NCI-H1092 (cell line): ENCODE results near the gene TCF7.
"Not testable (repeated sequence)": the region's sequence is repeated elsewhere in the genome, so short reads cannot be mapped to it uniquely, and the experiment has no call there.

Experiments used
- DNase-seq: peaks from one replicate; lab custom pipeline; 2025; lab: John Stamatoyannopoulos, UW

The TCF7 gene

GRCh38 chr5:134145041-134145757, 30.7 kb downstream of the TCF7 start:
- DNase-seq, result no peak

- peak; percentile 3 for DNase-seq
Measured at GRCh38 chr5:134145779-134146581, 31.5 kb downstream of the TCF7 start.

- no peak for DNase-seq
Measured at GRCh38 chr5:134146651-134147518, 32.4 kb downstream of the TCF7 start.

GRCh38 chr5:134148316-134148715, 33.8 kb downstream of the TCF7 start:
- no peak for DNase-seq

GRCh38 chr5:134148986-134149539, 34.6 kb downstream of the TCF7 start:
- DNase-seq, result no peak

GRCh38 chr5:134149571-134150303, 35.3 kb downstream of the TCF7 start:
- no peak for DNase-seq

GRCh38 chr5:134151723-134152122, 37.2 kb downstream of the TCF7 start:
- DNase-seq, result no peak

- not testable (repeated sequence) for DNase-seq
Measured at GRCh38 chr5:134152173-134152832, 37.8 kb downstream of the TCF7 start.

- no peak for DNase-seq
Measured at GRCh38 chr5:134153241-134153640, 38.8 kb downstream of the TCF7 start.

GRCh38 chr5:134153657-134154056, 39.2 kb downstream of the TCF7 start:
- DNase-seq, result no peak

- DNase-seq, result no peak
Measured at GRCh38 chr5:134161513-134162395, 47.3 kb downstream of the TCF7 start.

GRCh38 chr5:134162592-134162991, 48.1 kb downstream of the TCF7 start:
- DNase-seq, result no peak

GRCh38 chr5:134171972-134172371, 57.5 kb downstream of the TCF7 start:
- no peak for DNase-seq

- no peak for DNase-seq
Measured at GRCh38 chr5:134174841-134175839, 60.7 kb downstream of the TCF7 start.

- DNase-seq, result no peak
Measured at GRCh38 chr5:134175921-134176510, 61.5 kb downstream of the TCF7 start.

- DNase-seq, result peak; percentile 45
Measured at GRCh38 chr5:134176511-134177368, 62.3 kb downstream of the TCF7 start, which contains the start of gene SKP1. TSS of gene SKP1 (minus strand) at chr5:134176950. CDS start at chr5:134174022, 2,928 bp downstream.
